T-helper 2 cell treated with Interferon-gamma antibody and Interleukin-4, amounts not matched to agents 100 ng/mL and 5 ng/mL, for 36 hours (primary cell): Measurements from ENCODE around the gene TRPC4AP. TPM values are rescaled to one million over a fixed set of nuclear protein-coding genes. Genes with fewer than 3 reads are reported as not detected.
"Not testable (repeated sequence)": the region's sequence is repeated elsewhere in the genome, so short reads cannot be mapped to it uniquely, and the experiment has no call there.

Source experiments
- intact Hi-C: fragments of 100-400 bp; cut with micrococcal nuclease; formaldehyde crosslinking; loops from one replicate; pipeline ENCODE4 v1.15.1; 2023
- total RNA-seq: library from RNA; stranded (reverse); gene quantifications from 2 replicates; pipeline ENCODE4 v1.2.3, GENCODE V29; 2022

TRPC4AP gene
- 50.3 and 50.6 TPM in 2 replicates for total RNA-seq

DNA sequence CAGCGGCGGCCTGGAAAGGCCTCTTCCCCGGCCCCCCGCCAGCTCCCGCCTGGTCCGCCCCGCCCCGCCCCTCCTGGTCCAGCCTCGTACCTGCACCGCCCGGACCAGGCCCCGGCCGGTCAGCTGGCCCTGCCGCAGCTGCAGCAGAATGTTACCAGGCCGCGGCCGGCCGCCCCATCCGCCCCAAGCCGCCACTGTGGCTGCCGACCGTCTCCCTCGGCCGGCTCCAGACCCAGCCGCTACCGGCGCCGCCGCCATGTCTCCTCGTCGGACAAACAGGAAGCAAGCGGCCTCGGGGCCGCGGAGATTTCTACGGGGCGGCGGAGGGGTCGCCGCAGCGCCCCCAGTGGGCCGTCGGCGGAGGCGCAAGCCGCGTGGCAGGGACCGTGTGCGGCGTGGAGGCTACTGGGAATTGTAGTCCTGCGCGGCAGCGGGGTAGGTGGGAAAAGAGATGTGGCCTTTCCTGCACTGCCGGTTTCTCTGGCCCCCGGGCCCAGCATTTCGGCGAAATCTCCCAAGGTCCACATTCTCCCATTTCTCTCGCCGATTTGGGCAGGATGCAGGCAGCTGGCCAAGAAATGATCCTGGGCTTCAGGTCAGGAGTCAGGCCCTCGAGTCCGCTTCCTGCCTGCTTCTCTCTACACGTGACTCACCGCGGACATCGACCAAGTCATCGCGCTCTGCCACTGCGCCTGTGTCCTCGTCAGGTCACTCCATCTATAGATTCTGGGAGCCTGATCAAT is at the start of gene TRPC4AP:
Gene TRPC4AP, minus strand, starts transcription at position 284 of the 743 bp plus-strand sequence. Its CDS starts 26 bp downstream, at position 258.
- intact Hi-C loops = loop anchor here (1.0 to 10.0 kb wide), 5 partner anchors 54 to 265 kb away; partner anchors contain the start of genes ACSS2, EDEM2, GSS and MMP24OS

DNA sequence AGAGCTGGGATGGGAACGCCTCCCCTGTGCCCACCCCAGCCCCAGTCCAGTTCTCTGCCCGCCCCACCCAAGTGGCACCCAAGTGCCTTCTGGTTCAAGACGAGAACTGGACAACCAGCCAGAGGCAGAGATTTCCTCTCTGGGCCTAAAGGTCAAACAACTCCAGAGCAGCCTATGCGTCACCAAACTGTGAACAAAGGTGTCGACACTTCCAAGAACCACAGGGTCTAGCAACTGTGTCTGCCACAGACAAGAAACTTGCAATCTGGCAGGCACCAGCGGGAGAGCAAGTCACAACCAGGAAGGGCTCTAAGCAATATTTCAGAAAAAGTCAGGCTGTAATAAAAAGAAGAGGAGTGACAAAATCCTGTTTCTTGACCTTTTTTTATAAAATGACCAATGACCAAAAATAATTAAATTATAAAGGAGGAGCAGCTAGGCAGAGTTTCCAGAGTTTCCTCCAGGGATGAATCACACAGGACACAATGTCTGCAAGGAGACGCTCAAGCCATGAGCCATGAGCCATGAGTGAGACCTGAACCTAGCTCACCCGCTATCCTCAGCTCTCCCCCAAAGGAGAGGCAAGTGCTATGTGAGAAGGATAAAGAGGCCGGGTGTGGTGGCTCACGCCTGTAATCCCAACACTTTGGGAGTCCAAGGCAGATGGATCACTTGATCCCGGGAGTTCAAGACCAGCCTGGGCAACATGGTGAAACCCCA is 43.4 kb upstream of the TRPC4AP start:
- intact Hi-C loops = no loop called here

- intact Hi-C loops = no loop called here
These were observed 42.3 kb upstream of the TRPC4AP start for GRCh38 chr20:35134880-35135279.

GRCh38 chr20:35134472-35134871 is 41.9 kb upstream of the TRPC4AP start:
- intact Hi-C loops = no loop called here

- intact Hi-C loops = no loop called here
These were observed 41.1 kb upstream of the TRPC4AP start for GRCh38 chr20:35133735-35134134.

DNA sequence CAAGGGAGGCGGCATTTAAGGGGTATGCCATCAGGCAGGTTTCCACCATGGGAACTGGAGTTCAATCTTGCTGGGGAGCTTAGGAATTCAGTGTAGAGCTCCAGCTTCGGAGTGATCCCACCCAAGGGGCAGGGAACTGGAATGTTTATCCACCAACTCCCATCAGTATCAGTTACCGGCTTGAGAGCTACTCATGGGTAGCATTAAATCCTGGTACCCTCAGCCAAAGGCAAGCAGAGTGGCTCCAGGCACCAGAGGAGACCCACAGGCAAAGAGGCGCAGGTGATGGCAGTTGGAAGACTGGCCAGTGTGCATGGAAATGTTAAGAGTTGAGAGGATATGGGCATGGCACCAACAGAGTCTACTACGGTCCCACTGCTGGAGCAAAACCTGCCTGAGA is 40.4 kb upstream of the TRPC4AP start:
- intact Hi-C loops = no loop called here

DNA sequence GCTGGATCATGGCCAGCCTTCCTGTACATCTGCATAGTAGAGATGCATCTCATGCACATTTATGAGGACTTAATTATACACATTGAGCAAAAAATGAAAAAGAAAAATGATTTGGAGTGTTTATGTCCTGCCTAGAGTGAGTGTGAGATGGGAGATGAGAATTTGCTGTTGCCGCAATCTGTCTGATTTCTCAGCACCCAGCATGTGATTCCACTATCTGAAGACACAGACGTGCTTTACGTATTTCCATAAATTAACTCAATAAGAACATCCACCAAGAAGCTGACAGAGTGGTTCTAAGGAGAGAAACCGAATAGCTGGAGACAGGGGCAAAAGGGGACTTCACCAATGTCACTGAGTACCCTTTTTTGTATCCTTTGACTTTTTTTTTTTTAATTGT is 39.3 kb upstream of the TRPC4AP start:
- intact Hi-C loops = no loop called here

DNA sequence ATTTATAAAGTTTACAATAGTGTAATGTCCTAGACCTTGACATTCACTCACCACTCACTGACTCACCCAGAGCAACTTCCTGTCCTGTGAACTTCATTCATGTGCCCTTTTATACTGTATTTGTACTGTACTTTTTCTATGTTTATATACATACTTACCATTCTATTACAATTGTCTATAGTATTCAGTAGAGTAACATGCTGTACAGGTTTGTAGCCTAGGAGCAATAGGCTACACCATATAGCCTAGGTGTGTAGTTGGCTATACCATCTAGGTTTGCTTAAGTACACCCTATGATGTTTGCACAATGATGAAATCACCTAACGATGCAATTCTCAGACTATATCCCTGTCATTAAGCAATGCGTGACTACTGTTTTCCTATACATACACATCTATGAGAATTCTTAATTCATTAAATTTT is 37.1 kb upstream of the TRPC4AP start:
- intact Hi-C loops = no loop called here

- intact Hi-C loops = no loop called here
These were observed 33.1 kb upstream of the TRPC4AP start for GRCh38 chr20:35125753-35126152.

DNA sequence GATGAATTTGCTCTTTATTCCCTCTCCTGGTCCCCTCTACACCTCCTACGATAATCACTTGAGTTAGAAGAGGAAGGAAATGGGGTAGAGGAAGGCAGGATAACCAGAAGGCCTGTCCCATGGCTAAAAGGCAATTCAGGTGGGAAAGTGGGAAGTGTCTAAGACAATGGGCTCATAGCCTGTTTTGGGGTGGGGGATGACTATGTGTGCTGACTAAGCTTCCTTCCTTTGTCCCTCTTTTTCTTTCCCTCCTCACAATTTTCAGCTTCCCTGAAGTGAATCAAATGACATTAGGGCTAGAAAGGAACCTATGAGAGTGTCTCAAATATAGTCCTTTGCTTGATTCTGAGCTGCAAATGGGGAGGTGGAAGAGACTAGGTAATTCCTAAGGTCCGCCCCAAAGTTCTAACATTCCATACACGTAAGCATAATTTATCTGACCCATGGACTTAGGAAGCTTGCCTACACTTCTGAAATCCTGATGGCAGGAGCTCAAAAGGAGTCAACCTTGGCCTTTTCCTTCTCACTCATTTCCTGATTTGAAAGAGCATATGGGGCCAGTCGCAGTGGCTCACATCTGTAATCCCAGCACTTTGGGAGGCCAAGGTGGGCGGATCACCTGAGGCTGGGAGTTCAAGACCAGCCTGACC is 30.3 kb upstream of the TRPC4AP start:
- intact Hi-C loops = no loop called here

- intact Hi-C loops = no loop called here
These were observed 28.6 kb upstream of the TRPC4AP start for GRCh38 chr20:35121186-35121585.

GRCh38 chr20:35120012-35120701 is 27.6 kb upstream of the TRPC4AP start:
- intact Hi-C loops = no loop called here

- intact Hi-C loops = no loop called here
These were observed 25.0 kb upstream of the TRPC4AP start for GRCh38 chr20:35117629-35118028.

DNA sequence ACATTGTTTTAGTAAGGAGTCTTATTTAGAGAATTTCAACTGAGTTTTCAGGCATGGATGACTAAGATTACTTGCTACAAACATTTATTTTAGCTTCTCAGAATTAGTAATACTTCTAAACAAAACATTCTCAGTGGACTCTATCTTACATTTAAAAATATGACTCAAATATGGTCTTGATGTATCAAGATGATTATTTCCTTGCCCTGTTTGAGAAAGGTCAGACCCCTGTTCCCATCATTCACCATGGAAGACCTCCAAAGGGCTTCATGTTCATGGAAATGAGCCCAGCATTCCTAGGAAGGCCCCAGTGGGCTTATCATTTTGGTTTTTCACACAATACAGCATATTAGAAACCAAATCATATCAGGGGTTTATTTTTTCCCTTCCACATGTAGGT is 24.6 kb upstream of the TRPC4AP start:
- intact Hi-C loops = no loop called here

DNA sequence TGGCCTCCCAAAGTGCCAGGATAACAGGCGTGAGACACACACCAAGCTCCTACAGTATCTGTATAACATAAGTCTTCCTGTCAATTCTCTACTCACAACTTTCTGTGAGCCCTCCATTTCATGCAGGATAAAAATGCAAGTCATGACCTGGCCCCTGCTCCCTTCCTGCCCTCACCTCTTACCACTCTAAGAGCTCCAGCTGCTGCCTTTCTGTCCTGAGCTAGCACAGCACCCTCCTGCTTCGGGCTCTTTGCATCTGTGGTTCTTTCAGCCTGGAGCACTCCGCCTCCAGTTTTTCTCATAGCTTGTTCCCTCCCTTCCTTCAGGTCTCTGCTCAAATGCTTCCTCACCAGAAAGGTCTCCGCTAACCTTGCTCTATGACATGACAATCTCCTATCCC is 23.7 kb upstream of the TRPC4AP start:
- intact Hi-C loops = no loop called here

- intact Hi-C loops = no loop called here
These were observed 23.0 kb upstream of the TRPC4AP start for GRCh38 chr20:35115606-35116005.

GRCh38 chr20:35112276-35112675 is 19.7 kb upstream of the TRPC4AP start:
- intact Hi-C loops = not testable (repeated sequence)

DNA sequence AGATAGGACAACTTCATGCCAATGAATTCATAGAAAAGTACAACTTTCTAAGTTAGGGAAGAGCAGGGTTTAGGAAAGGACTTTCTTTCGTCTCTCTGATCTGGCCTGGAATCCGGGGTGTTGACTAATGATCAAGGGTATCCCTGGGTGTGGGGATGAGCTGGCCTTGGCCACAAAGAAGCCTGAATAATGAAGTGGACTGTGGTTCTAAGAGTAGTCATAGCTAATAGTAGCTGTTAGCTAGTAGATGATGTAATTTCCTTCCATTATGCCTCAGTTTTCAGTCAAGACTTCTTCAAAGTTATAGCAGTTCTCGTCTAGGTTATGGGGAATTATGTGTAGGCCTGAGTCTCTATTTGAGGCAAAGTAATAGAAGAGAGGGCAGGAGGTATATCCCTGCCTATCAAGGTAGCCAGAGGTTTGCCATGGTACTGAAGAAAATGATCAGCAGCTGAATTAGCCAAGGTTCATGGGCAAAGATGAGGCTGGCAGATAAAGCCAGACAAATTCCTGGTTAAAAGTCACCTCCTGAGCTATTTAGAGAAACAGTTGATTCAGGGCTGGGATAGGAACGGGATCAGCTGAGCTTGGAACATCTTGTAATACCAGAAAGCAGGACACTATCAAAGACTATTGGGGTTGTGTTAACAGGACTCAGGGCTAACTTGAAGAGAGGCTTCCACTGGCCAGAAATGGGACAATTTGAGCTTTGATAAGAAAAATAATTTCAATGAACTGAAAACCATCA is 18.7 kb upstream of the TRPC4AP start:
- intact Hi-C loops = no loop called here

DNA sequence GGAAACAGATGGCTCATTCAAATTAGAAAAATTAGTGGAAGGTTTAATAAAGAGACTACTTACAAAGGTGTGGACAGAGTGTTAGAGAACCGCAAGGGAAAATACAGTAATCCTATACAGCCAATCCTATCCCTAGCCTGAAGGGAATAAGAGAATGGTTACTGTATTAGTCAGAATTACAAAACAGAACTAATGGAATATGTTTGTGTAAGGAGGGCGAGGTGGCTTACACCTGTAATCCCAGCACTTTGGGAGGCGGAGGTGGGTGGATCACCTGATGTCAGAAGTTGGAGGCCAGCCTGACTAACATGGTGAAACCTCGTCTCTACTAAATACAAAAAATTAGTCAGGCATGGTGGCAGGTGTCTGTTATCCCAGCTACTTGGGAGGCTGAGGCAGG is 16.3 kb upstream of the TRPC4AP start:
- intact Hi-C loops = no loop called here

GRCh38 chr20:35106827-35107380 is 14.3 kb upstream of the TRPC4AP start:
- intact Hi-C loops = no loop called here
